Fibroblast of skin of back (primary cell): ENCODE data around the gene TUBB2A.
A peak's percentile ranks its signal among the peaks of the same experiment; 100 is the strongest.

Source experiments
- DNase-seq: peaks from one replicate; pipeline ENCODE4 v3.0.0-alpha.2; 2013

Gene TUBB2A

GRCh38 chr6:3152689-3153088, 4.7 kb downstream of the TUBB2A start:
- DNase-seq: no peak

GRCh38 chr6:3151691-3152090, 5.7 kb downstream of the TUBB2A start:
- DNase-seq: no peak

GRCh38 chr6:3147914-3148757, 9.2 kb downstream of the TUBB2A start:
- DNase-seq: no peak

- no peak for DNase-seq
Measured at GRCh38 chr6:3144571-3144970, 12.8 kb downstream of the TUBB2A start.

GRCh38 chr6:3143158-3143557, 14.2 kb downstream of the TUBB2A start:
- DNase-seq: no peak

- no peak for DNase-seq
Measured at GRCh38 chr6:3142536-3142935, 14.8 kb downstream of the TUBB2A start.

GRCh38 chr6:3140201-3140600, 17.1 kb downstream of the TUBB2A start:
- no peak for DNase-seq

GRCh38 chr6:3139090-3139903, 18.0 kb downstream of the TUBB2A start:
- peak; percentile 72 for DNase-seq

GRCh38 chr6:3138341-3138740, 19.0 kb downstream of the TUBB2A start:
- DNase-seq: no peak

GRCh38 chr6:3137873-3138272, 19.5 kb downstream of the TUBB2A start:
- DNase-seq: peak; percentile 47

- peak; percentile 51 for DNase-seq
Measured at GRCh38 chr6:3137057-3137777, 20.1 kb downstream of the TUBB2A start.

GRCh38 chr6:3136292-3137011, 20.9 kb downstream of the TUBB2A start:
- DNase-seq: no peak

GRCh38 chr6:3135668-3136291, 21.6 kb downstream of the TUBB2A start:
- DNase-seq: no peak

- no peak for DNase-seq
Measured at GRCh38 chr6:3133515-3133914, 23.8 kb downstream of the TUBB2A start.

- DNase-seq: no peak
Measured at GRCh38 chr6:3131695-3132094, 25.6 kb downstream of the TUBB2A start.

- no peak for DNase-seq
Measured at GRCh38 chr6:3128356-3129108, 28.8 kb downstream of the TUBB2A start.

- no peak for DNase-seq
Measured at GRCh38 chr6:3125815-3126214, 31.5 kb downstream of the TUBB2A start.

- DNase-seq: no peak
Measured at GRCh38 chr6:3124667-3125066, 32.7 kb downstream of the TUBB2A start.

GRCh38 chr6:3122823-3123182, 34.5 kb downstream of the TUBB2A start:
- no peak for DNase-seq

GRCh38 chr6:3120765-3121089, 36.6 kb downstream of the TUBB2A start:
- DNase-seq: no peak

- peak; percentile 25 for DNase-seq
Measured at GRCh38 chr6:3119040-3119723, 38.2 kb downstream of the TUBB2A start.
